ENCODE data around the gene FAM219A.
"Not testable (repeated sequence)": the region's sequence is repeated elsewhere in the genome, so short reads cannot be mapped to it uniquely, and the experiment has no call there.

Gene FAM219A

DNA sequence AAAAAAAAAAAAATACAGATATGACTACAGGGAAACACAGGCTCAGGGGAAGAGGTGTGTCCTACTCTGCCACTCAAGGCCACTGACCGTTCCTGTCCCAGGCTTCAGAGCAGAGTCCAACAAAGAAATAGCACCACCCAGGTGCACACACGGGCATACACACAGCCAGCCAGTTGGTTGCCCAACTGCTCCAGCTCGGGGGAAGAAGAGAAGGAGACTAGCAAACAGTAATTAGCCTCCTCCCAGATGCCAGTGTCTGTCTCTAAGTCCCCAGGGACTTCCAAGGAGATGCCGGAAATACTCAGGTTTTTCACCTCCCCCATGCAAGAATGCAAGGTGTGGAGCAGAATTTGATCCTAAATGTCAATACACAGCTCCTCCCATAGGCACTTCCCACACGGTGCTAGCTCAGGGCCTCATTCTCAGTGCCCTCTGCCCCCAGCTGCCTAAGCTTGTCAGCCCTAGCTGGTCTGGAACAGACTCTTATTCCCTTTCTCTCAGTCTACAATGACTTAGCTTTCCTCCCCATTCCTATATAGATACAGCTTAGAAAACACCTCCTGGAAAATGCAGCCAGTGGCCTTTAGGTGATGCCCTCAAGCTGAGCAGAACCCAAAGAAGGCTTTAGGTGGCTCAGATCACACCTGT, 83.3 kb downstream of the FAM219A start:
- no peak for DNase-seq

DNA sequence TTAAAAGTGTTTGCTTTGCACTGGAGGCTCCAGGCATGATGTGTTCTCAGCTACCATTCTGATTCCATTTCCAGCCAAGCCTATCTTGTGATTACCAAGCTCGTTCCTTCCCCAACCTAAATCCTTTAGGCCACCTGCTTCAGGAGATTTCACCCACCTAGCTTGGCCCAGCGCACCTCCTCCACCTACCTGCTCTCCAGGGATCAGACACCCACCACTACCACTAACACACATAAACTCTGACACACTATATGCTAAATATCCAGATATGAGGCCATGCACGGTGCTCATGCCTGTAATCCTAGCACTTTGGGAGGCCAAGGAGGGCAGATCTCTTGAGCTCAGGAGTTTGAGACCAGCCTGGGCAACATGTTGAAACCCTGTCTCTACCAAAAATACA, 84.0 kb downstream of the FAM219A start:
- no peak for DNase-seq

DNA sequence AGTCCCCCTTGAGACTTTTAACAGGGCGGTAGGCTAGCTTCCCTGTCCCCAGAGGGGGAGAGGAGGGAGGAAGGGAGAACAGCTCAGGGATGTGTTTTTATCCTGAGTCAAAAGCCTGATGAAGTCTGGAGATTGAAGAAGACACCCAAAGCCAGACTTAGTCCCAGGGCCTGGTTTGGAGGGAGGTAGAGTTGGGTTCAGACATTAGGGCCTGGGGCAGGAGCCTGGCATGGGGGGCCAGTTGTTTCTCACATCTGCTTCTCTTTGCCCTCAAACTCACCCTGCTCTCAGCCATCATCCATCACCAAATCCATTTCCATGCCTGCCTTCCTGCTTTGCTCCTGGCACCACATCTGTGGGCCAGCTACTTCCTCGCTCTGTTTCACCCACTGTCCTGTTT, 84.6 kb downstream of the FAM219A start:
- DNase-seq = no peak

DNA sequence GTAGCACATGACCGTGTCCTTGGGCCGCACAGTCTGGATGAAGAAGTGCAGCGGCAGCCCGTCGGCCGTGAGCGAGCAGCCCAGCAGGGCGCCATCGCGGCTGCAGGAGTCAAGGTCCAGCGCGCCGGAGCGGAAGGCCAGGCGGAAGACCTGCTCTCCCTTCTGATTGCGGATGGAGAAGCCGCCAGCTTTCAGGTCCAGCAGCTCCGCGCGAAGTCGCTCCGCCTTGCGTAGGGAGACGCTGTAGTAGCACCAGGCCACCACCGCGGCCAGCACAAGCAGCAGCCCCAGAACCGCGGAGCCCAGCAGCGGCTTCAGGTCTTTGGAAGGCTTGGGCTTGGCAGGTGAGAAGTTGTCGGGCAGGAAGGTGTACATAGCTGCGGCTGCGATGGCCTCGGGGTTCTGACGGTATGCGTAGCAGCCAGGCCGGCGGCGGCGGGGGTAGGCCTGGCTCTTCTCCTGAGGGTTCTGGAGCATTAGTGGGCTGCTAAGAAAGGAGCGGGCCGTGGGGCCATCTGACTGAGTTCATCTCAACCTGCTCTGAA, 85.8 kb downstream of the FAM219A start:
- no peak for DNase-seq

DNA sequence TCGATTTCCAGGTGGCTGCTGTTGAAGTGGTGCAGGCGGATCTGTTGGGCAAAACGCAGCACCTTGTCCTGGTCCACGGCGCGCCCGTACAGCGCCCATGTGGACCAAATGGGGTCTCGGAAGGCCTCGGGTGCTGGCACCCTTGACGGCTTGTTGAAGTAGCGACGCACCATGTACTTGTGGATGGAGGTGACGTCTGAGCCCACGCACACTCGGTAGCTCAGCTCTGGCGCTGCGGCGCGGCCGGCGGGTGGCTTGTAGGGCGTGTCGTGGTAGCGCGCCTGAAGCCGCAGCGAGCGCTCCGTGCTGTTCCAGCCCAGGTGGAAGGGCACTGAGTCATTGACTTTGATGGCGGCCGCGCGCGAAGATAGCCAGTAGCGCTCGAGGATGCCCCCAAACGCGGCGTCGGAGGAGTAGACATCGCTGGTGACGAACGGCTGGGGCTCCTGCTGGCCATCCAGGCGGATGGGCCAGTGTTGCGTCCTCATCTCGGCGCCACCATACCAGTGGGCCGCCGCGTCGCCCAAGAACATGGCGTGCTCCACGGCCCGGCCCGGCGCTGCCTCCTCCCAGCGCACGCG, 86.4 kb downstream of the FAM219A start:
- no peak for DNase-seq

DNA sequence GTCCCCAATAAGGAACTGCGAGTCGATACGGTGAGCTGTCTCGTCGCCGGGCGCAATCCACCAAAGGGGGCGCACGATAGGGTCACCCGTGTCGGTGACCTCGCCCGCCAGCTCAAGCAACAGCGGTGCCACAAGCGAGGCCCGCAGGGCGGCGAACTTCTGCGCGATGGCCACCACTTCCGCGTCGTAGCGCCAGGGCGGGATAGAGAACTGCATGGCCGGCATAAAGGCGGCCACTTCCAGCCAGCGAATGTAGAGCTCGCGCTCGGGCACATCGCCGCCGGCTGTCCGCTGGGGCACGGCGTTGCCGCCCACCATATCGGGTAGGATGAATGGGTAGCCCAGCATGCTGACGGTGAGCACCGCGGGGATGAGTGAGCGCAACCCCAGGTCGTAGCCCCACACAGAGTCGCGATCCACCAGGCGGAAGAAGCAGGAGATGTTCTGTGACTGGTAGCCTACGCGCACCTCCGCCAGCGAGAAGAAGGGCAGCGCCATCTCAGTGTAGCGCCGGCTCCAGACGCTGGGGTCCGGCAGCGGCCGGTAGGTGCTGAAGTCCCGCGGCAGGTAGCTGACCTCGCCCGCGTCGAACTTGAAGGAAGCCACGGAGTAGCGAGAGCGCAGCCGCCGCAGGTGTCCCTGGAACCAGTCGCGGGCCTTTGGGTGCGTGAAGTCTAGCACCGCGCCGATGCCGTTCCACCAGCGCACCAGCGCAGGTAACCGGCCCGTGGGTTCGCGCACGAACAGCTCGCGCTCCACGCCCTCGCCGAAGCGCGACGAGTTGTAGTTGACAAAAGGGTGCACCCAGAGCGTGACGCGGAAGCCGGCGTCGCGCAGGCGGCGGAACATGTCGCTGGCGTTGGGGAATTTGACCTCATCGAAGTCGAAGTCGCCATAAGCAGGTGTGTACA, 87.1 kb downstream of the FAM219A start:
- no peak for DNase-seq

DNA sequence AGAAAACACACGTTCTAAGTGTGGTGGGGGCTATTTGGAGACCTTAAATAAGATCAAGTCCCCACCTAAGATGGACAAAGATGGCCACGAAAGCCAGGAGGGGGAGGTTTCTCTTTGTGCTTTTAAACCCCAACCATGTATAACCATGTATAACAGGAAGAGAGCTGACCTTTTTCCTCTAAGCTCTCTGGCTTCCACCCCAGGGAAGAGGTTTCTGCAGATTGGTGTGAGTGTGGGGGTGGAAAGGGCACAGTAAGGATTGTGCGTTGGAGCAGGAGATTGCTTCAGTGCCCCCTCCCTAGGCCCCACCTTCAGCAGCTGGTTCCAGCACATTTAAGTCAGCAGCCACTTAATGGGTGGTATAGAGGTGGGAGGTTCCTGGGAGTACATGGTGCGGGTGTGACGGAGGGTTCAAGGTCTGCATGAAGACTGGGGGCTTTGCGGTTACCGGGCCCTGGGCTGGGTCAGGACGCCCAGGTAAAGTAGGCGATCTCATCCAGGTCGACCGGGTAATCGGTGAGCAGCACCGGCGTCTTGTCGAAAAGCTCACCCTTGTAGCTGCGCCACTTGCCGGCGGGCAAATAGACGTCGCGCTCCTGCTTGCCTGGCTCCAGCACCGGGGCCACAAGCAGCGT, 87.9 kb downstream of the FAM219A start:
- no peak for DNase-seq

DNA sequence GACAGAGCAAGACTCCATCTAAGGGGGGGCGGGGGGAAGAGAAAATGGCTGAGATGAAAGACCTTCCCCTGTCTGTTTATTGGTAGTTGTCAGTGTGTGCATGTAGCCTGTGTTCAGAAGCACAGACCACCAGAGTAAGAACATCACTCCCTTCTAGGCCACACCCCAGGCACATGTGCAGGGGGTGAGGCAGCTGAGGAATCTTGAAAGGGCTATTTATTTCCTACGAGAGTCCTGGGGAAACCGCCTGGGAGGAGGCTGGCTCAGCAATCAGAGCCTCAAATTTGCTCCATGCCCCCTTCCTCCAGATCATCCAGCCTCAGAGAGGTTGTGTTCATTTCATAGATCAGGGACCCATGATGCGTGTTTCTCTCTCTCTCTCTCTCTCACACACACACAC, 88.7 kb downstream of the FAM219A start:
- DNase-seq = no peak

DNA sequence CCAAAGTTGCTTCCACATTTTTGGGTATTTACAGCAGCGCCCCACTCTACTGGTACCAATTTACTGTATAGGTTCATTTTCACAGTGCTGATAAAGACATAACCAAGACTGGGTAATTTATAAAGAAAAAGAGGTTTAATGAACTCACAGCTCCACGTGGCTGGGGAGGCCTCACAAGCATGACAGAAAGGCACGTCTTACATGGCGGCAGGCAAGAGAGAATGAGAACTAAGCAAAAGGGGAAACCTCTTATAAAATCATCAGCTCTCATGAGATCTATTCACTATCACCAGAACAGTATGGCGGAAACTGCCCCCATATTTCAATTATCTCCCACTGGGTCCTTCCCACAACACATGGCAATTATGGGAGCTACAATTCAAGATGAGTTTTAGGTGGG, 89.6 kb downstream of the FAM219A start:
- DNase-seq = not testable (repeated sequence)

DNA sequence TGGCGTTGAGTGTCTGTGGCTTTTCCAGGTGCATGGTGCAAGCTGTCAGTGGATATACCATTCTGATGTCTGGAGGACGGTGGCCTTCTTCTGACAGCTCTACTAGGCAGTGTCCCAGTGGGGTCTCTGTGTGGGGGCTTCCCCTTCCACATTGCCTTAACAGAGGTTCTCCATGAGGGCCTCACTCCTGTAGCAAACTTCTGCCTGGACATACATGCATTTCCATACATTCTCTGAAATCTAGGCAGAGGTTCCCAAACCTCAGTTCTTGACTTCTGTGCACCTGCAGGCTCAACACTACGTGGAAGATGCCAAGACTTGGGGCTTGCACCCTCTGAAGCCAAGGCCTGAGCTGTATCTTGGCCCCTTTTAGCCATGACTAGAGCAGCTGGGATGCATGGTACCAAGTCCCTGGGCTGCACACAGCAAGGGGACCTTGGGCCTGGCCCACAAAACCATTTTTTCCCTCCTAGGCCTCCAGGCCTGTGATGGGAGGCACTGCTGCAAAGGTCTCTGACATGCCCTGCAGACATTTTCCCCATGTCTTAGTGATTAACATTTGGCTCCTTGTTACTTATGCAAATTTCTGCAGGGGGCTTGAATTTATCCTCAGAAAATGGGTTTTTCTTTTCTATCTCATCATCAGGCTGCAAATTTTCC, 90.5 kb downstream of the FAM219A start:
- not testable (repeated sequence) for DNase-seq

DNA sequence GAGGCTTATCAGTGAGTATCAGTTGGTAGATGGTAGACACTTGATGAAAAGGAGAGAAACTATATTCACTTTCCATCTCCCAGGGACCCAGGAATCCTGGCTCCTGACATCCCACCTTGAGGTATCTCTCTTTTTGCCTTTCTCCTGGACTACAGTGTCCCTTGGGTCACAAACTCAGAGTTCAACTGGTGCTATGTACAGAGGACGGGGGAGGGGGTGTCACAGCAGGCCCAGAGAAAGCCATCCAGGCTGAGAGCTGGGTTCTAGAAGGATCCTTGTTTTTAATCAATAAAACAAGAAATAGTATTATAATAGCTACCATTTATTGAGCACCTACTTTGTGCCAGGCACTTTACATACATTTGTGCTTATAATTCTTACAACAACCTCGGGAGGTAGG, 92.0 kb downstream of the FAM219A start:
- no peak for DNase-seq

DNA sequence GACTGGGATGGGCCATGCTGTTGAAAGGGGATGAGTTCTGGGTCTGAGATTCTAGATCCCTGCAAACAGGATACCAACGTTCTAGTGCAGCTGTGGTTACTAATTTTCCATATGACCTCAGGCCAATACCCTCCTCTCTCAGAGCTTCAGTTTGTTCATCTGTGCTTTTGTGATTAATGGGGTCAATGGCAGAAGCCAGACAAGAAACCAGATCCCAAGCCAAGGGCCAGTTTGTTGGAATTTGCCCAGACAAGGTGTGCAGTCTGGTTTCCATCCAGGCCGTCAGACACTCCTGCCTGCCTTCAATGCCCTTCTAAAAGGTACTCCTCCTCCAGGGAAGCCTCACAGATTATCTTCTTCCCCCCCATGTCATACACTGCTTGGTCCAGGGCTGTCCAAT, 93.1 kb downstream of the FAM219A start:
- DNase-seq = no peak

DNA sequence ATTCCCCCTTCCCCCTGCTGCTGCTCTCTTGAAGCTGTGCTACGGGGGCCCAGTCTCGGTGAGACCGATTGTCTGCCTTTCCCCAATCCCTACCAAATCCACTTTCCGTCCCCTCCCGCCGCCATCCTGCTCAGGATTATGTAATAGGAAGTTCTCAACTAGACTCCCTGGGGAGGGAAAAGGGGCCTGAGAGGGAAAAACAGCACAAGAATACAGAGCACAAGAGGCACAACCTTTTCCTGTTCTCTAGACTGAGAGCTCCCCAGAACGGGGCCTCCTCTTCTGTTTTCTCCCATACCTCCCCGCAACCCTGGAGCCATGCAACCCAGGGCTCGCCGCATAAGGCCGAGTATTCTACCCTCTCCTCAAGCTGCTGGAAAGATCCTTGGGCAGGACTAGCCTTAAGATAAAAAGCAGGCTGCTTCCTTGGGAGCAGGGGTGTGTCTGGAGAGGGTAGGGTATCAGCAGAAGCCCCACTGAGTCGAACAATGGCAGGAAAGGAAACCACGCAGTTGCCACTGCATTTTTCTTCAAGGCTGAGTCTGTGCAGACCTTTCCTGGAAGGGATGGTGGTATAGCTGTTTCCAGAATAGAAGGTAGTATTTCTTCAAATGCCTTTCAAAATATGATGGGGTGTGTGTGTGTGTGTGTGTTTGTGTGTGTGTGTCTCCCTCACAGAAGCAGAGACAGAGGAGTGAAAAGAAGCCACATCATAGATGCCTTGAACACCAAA, 94.6 kb downstream of the FAM219A start:
- DNase-seq = no peak

DNA sequence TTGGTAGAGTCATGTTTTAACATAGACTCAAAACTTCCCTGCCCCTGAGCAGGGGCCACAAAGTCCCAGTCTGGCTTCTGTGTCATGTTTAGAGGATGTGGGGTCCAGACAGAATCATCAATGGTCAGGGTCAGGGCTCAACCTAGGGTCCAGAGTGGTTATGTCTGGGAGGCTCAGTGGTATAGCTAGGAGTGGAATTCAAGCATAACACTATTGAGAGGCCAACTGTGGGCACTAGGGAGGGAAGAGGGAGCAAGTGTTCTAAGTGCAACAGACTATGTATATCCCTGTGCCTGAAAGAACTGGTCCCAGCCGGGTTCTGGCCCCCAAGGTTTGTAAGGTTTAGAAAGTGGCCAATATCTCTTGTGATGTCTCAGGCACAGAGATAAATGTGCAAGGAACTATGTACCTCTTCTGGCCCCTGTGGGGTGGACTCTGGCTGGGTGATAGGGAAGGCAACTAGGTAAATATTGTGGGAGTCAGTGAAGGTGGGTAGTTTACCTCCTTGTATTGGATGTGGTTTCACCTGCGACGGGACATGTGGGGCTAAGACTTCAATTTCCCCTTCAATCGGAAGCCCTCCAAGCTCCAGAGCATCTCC, 95.7 kb downstream of the FAM219A start:
- DNase-seq = no peak

DNA sequence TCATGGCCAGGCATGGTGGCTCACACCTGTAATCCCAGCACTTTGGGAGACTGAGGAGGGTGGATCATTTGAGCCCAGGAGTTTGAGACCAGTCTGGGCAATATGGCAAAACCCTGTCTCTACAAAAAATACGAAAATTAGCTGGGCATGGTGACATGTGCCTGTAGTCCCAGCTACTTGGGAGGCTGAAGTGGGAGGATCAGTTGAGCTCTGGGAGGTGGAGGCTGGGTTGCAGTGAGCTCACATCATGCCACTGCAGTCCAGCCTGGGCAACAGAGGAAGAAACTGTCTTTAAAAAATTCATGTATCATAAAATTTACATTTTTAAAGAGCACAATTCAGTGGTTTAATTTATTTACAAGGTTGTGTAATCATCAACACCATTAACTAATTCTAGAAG, 105.4 kb downstream of the FAM219A start:
- not testable (repeated sequence) for DNase-seq

DNA sequence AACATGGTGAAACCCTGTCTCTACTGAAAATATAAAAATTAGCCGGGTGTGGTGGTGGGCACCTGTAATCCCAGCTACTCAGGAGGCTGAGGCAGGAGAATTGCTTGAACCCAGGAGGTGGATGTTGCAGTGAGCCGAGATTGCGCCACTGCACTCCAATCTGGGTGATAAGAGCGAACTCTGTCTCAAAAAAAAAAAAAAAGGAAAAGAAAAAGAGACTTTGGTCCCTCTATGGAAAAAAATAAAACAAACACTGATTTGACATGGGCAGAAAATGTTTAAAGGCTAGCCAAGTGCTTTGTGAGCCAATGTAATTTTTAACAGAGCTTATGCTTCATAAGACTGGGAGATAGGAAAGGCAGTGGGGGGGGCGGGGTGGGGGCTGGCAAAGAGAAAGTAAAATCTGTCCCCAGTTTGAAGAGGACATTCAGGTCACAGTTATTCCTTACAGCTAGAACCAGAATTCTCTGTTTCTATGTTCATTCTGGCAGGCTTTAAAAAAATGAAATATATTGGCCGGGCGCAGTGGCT, 106.2 kb downstream of the FAM219A start:
- DNase-seq = not testable (repeated sequence)

DNA sequence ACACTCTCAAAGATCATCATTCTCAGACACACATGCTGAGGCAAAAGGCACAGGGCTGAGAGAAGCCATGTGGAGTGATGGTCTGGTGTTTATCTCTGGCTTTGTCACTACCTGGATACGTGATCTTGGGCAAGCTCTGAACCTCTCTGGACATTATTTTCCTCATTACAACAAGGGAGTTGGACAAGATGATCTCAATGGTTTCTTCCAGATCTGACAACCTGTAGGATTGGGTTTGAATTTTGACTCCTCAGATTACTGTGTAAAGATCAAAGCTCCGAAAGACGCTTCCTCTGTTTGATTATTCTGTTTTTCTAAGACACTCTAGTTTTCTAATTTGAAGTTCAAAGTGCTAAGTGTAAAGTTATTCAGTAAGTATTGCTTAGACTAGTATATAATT, 109.0 kb downstream of the FAM219A start:
- no peak for DNase-seq
